ENCODE measurements around the gene NFIB.

Gene NFIB

GRCh38 chr9:14343261-14344031, 29.5 kb upstream of the NFIB start:
- H3K27ac ChIP-seq (ENCODE audit: low read depth, low read length) = peak overlapping the region; percentile 4
- H3K36me3 ChIP-seq (ENCODE audit: control insufficient read depth, insufficient read depth, low read length) = no peaks in the 10 kb centered on the region
- no peak overlapping the region for H3K9ac ChIP-seq (ENCODE audit: low read length)
- no peak overlapping the region for H3K4me3 ChIP-seq (ENCODE audit: low read length)
- peaks cover 8% of the 10 kb centered on the region for H3K4me1 ChIP-seq (ENCODE audit: control insufficient read depth, insufficient read depth, low read length)
- H3K27me3 ChIP-seq (ENCODE audit: control insufficient read depth, insufficient read depth, low read length) = peaks cover 25% of the 10 kb centered on the region

GRCh38 chr9:14342736-14343135, 28.8 kb upstream of the NFIB start:
- Histone ChIP-seq H3K4me3 (ENCODE audit: low read length) (no peak overlapping the region), H3K4me1 (ENCODE audit: control insufficient read depth, insufficient read depth, low read length) (peaks cover 8% of the 10 kb centered on the region), H3K9ac (ENCODE audit: low read length) (no peak overlapping the region), H3K27me3 (ENCODE audit: control insufficient read depth, insufficient read depth, low read length) (peaks cover 24% of the 10 kb centered on the region), H3K27ac (ENCODE audit: low read depth, low read length) (peak overlapping the region; percentile 4), H3K36me3 (ENCODE audit: control insufficient read depth, insufficient read depth, low read length) (no peaks in the 10 kb centered on the region)

GRCh38 chr9:14341437-14342122, 27.6 kb upstream of the NFIB start:
- no peak overlapping the region for H3K9ac ChIP-seq (ENCODE audit: low read length)
- no peak overlapping the region for H3K27ac ChIP-seq (ENCODE audit: low read depth, low read length)
- H3K4me3 ChIP-seq (ENCODE audit: low read length) = no peak overlapping the region
- H3K36me3 ChIP-seq (ENCODE audit: control insufficient read depth, insufficient read depth, low read length) = no peaks in the 10 kb centered on the region
- H3K27me3 ChIP-seq (ENCODE audit: control insufficient read depth, insufficient read depth, low read length) = peaks cover 15% of the 10 kb centered on the region
- peaks cover 2% of the 10 kb centered on the region for H3K4me1 ChIP-seq (ENCODE audit: control insufficient read depth, insufficient read depth, low read length)

- H3K4me3 ChIP-seq (ENCODE audit: low read length) = no peak overlapping the region
- peaks cover 2% of the 10 kb centered on the region for H3K4me1 ChIP-seq (ENCODE audit: control insufficient read depth, insufficient read depth, low read length)
- peaks cover 10% of the 10 kb centered on the region for H3K27me3 ChIP-seq (ENCODE audit: control insufficient read depth, insufficient read depth, low read length)
- no peaks in the 10 kb centered on the region for H3K36me3 ChIP-seq (ENCODE audit: control insufficient read depth, insufficient read depth, low read length)
- H3K27ac ChIP-seq (ENCODE audit: low read depth, low read length) = no peak overlapping the region
- no peak overlapping the region for H3K9ac ChIP-seq (ENCODE audit: low read length)
Measured at GRCh38 chr9:14340994-14341393, 27.1 kb upstream of the NFIB start.

GRCh38 chr9:14340219-14340873, 26.4 kb upstream of the NFIB start:
- no peak overlapping the region for H3K4me3 ChIP-seq (ENCODE audit: low read length)
- peaks cover 3% of the 10 kb centered on the region for H3K27me3 ChIP-seq (ENCODE audit: control insufficient read depth, insufficient read depth, low read length)
- no peaks in the 10 kb centered on the region for H3K4me1 ChIP-seq (ENCODE audit: control insufficient read depth, insufficient read depth, low read length)
- no peaks in the 10 kb centered on the region for H3K36me3 ChIP-seq (ENCODE audit: control insufficient read depth, insufficient read depth, low read length)
- H3K27ac ChIP-seq (ENCODE audit: low read depth, low read length) = no peak overlapping the region
- H3K9ac ChIP-seq (ENCODE audit: low read length) = no peak overlapping the region

- H3K27ac ChIP-seq (ENCODE audit: low read depth, low read length) = no peak overlapping the region
Measured at GRCh38 chr9:14339746-14340145, 25.8 kb upstream of the NFIB start.

GRCh38 chr9:14337615-14338014, 23.7 kb upstream of the NFIB start:
- Histone ChIP-seq H3K36me3 (ENCODE audit: control insufficient read depth, insufficient read depth, low read length) (no peaks in the 10 kb centered on the region), H3K4me1 (ENCODE audit: control insufficient read depth, insufficient read depth, low read length) (no peaks in the 10 kb centered on the region), H3K4me3 (ENCODE audit: low read length) (no peak overlapping the region), H3K9ac (ENCODE audit: low read length) (no peak overlapping the region), H3K27me3 (ENCODE audit: control insufficient read depth, insufficient read depth, low read length) (no peaks in the 10 kb centered on the region), H3K27ac (ENCODE audit: low read depth, low read length) (no peak overlapping the region)

More at GRCh38 chr9:14339746-14340145, 25.8 kb upstream of the NFIB start:
- Histone ChIP-seq H3K4me1 (ENCODE audit: control insufficient read depth, insufficient read depth, low read length) (no peaks in the 10 kb centered on the region), H3K27me3 (ENCODE audit: control insufficient read depth, insufficient read depth, low read length) (peaks cover 2% of the 10 kb centered on the region), H3K9ac (ENCODE audit: low read length) (no peak overlapping the region), H3K4me3 (ENCODE audit: low read length) (no peak overlapping the region), H3K36me3 (ENCODE audit: control insufficient read depth, insufficient read depth, low read length) (no peaks in the 10 kb centered on the region)

- H3K27ac ChIP-seq (ENCODE audit: low read depth, low read length) = no peak overlapping the region
- no peaks in the 10 kb centered on the region for H3K27me3 ChIP-seq (ENCODE audit: control insufficient read depth, insufficient read depth, low read length)
- H3K4me1 ChIP-seq (ENCODE audit: control insufficient read depth, insufficient read depth, low read length) = no peaks in the 10 kb centered on the region
Measured at GRCh38 chr9:14336244-14336643, 22.3 kb upstream of the NFIB start.

GRCh38 chr9:14331120-14331519, 17.2 kb upstream of the NFIB start:
- H3K9ac ChIP-seq (ENCODE audit: low read length) = no peak overlapping the region
- no peak overlapping the region for H3K27ac ChIP-seq (ENCODE audit: low read depth, low read length)
- H3K27me3 ChIP-seq (ENCODE audit: control insufficient read depth, insufficient read depth, low read length) = no peaks in the 10 kb centered on the region
- no peaks in the 10 kb centered on the region for H3K36me3 ChIP-seq (ENCODE audit: control insufficient read depth, insufficient read depth, low read length)
- no peak overlapping the region for H3K4me3 ChIP-seq (ENCODE audit: low read length)
- peaks cover 5% of the 10 kb centered on the region for H3K4me1 ChIP-seq (ENCODE audit: control insufficient read depth, insufficient read depth, low read length)

More at GRCh38 chr9:14336244-14336643, 22.3 kb upstream of the NFIB start:
- Histone ChIP-seq H3K4me3 (ENCODE audit: low read length) (no peak overlapping the region), H3K36me3 (ENCODE audit: control insufficient read depth, insufficient read depth, low read length) (no peaks in the 10 kb centered on the region), H3K9ac (ENCODE audit: low read length) (no peak overlapping the region)

GRCh38 chr9:14327036-14327435, 13.1 kb upstream of the NFIB start:
- no peak overlapping the region for H3K27ac ChIP-seq (ENCODE audit: low read depth, low read length)
- no peaks in the 10 kb centered on the region for H3K27me3 ChIP-seq (ENCODE audit: control insufficient read depth, insufficient read depth, low read length)
- peaks cover 8% of the 10 kb centered on the region for H3K4me1 ChIP-seq (ENCODE audit: control insufficient read depth, insufficient read depth, low read length)
- H3K4me3 ChIP-seq (ENCODE audit: low read length) = no peak overlapping the region
- no peaks in the 10 kb centered on the region for H3K36me3 ChIP-seq (ENCODE audit: control insufficient read depth, insufficient read depth, low read length)
- no peak overlapping the region for H3K9ac ChIP-seq (ENCODE audit: low read length)

GRCh38 chr9:14326264-14326826, 12.4 kb upstream of the NFIB start:
- Histone ChIP-seq H3K27ac (ENCODE audit: low read depth, low read length) (no peak overlapping the region), H3K4me1 (ENCODE audit: control insufficient read depth, insufficient read depth, low read length) (peaks cover 8% of the 10 kb centered on the region), H3K4me3 (ENCODE audit: low read length) (no peak overlapping the region)

GRCh38 chr9:14325147-14325546, 11.2 kb upstream of the NFIB start:
- no peaks in the 10 kb centered on the region for H3K36me3 ChIP-seq (ENCODE audit: control insufficient read depth, insufficient read depth, low read length)
- H3K27me3 ChIP-seq (ENCODE audit: control insufficient read depth, insufficient read depth, low read length) = no peaks in the 10 kb centered on the region
- H3K9ac ChIP-seq (ENCODE audit: low read length) = no peak overlapping the region
- H3K4me3 ChIP-seq (ENCODE audit: low read length) = no peak overlapping the region
- H3K27ac ChIP-seq (ENCODE audit: low read depth, low read length) = no peak overlapping the region
- peaks cover 20% of the 10 kb centered on the region for H3K4me1 ChIP-seq (ENCODE audit: control insufficient read depth, insufficient read depth, low read length)

More at GRCh38 chr9:14326264-14326826, 12.4 kb upstream of the NFIB start:
- Histone ChIP-seq H3K27me3 (ENCODE audit: control insufficient read depth, insufficient read depth, low read length) (no peaks in the 10 kb centered on the region), H3K9ac (ENCODE audit: low read length) (no peak overlapping the region), H3K36me3 (ENCODE audit: control insufficient read depth, insufficient read depth, low read length) (no peaks in the 10 kb centered on the region)
